ENCODE results near the gene NRGN. TPM values are rescaled to one million over a fixed set of nuclear protein-coding genes. Genes with fewer than 3 reads are reported as not detected.

Gene NRGN
- 2.6 TPM for polyA plus RNA-seq (2013, experiment 1 of 2; ENCODE audit: insufficient read length)
- polyA plus RNA-seq (2013, experiment 2 of 2; ENCODE audit: insufficient read length): 2.6 TPM

GRCh38 chr11:124739479-124740276, at the start of gene NRGN:
NRGN (plus strand) TSS chr11:124739942; CDS start chr11:124740085, 143 bp downstream.
- peak; percentile 84 for DNase-seq

- no peak for DNase-seq
Measured at GRCh38 chr11:124693142-124693541, 46.6 kb upstream of the NRGN start.

- DNase-seq: no peak
Measured at GRCh38 chr11:124699547-124699946, 40.2 kb upstream of the NRGN start.

GRCh38 chr11:124700028-124700427, 39.7 kb upstream of the NRGN start:
- DNase-seq: no peak

- no peak for DNase-seq
Measured at GRCh38 chr11:124707829-124708228, 31.9 kb upstream of the NRGN start.

GRCh38 chr11:124712392-124712791, 27.4 kb upstream of the NRGN start:
- DNase-seq: no peak

GRCh38 chr11:124716591-124716990, 23.2 kb upstream of the NRGN start:
- DNase-seq: peak; percentile 34

GRCh38 chr11:124717421-124717785, 22.3 kb upstream of the NRGN start:
- no peak for DNase-seq

- peak; percentile 19 for DNase-seq
Measured at GRCh38 chr11:124717786-124718651, 21.7 kb upstream of the NRGN start.

- DNase-seq: no peak
Measured at GRCh38 chr11:124718801-124719200, 20.9 kb upstream of the NRGN start.

GRCh38 chr11:124719534-124719933, 20.2 kb upstream of the NRGN start:
- no peak for DNase-seq

- no peak for DNase-seq
Measured at GRCh38 chr11:124722176-124722575, 17.6 kb upstream of the NRGN start.

GRCh38 chr11:124724979-124725718, 14.6 kb upstream of the NRGN start:
- no peak for DNase-seq

- peak; percentile 47 for DNase-seq
Measured at GRCh38 chr11:124725719-124726105, 14.0 kb upstream of the NRGN start.

GRCh38 chr11:124727474-124727873, 12.3 kb upstream of the NRGN start:
- no peak for DNase-seq

- no peak for DNase-seq
Measured at GRCh38 chr11:124728134-124728533, 11.6 kb upstream of the NRGN start.

GRCh38 chr11:124729571-124729970, 10.2 kb upstream of the NRGN start:
- no peak for DNase-seq

- DNase-seq: no peak
Measured at GRCh38 chr11:124732230-124732629, 7.5 kb upstream of the NRGN start.

- no peak for DNase-seq
Measured at GRCh38 chr11:124736736-124737135, 3.0 kb upstream of the NRGN start.

- no peak for DNase-seq
Measured at GRCh38 chr11:124737638-124738305, 2.0 kb upstream of the NRGN start.

- no peak for DNase-seq
Measured at GRCh38 chr11:124738713-124739478, 846 bp upstream of the NRGN start.
